ENCODE data around the gene BPIFA2. TPM values are rescaled to one million over a fixed set of nuclear protein-coding genes. Genes with fewer than 3 reads are reported as not detected.

The BPIFA2 gene
- total and polyA plus RNA-seq, 2 of the 4 experiments (the other 2 are of a cell fraction) = not detected

- no peak overlapping the region for H2AFZ ChIP-seq (replicated peaks; ENCODE audit: low read length, poor library complexity)
- dilution Hi-C loops (cut with HindIII; ENCODE audit: low sequenced_read_pairs, unreplicated experiment) = no loop called here
- H3K23ac ChIP-seq (ENCODE audit: low read depth, low read length) = no peak overlapping the region
- no CpG with 5 or more reads among the region's 6 CpGs for WGBS, 2 experiments (ENCODE audit: extremely low coverage in 2 of 2, insufficient read length in 1 of 2)
- no peak overlapping the region for H4K5ac ChIP-seq (ENCODE audit: low read depth, low read length)
- H3K4me1 ChIP-seq (ENCODE audit: control insufficient read depth, insufficient read depth, low read length) = no peaks in the 10 kb centered on the region
- no peaks in the 10 kb centered on the region for H3K36me3 ChIP-seq (ENCODE audit: control insufficient read depth, insufficient read depth, low read length)
- in situ Hi-C loops (cut with MboI; ENCODE audit: low sequenced_read_pairs) = no loop called here
- DNase-seq = no peak
- no peak overlapping the region for H2BK5ac ChIP-seq (ENCODE audit: low read depth, low read length, poor library complexity, severe bottlenecking)
- no peak overlapping the region for H3K27ac ChIP-seq (ENCODE audit: insufficient read depth, low read length)
- intact Hi-C loops (cut with micrococcal nuclease) = no loop called here
- ChIA-PET POLR2A (ENCODE audit: unreplicated experiment) (no interaction called here), CTCF (no interaction called here)
- H3K14ac ChIP-seq (replicated peaks; ENCODE audit: low read depth, low read length) = no peak overlapping the region
- H3K79me1 ChIP-seq (ENCODE audit: low read depth in 1 of 2, low read length in 2 of 2) = no peaks in the 10 kb centered on the region
- no peak overlapping the region for H4K8ac ChIP-seq (ENCODE audit: low read depth in 2 of 2, low read length in 2 of 2)
- H3K9ac ChIP-seq (ENCODE audit: low read depth, low read length) = no peak overlapping the region
- no peak overlapping the region for H2AK9ac ChIP-seq (replicated peaks; ENCODE audit: low read depth, low read length, poor library complexity)
- H4K20me1 ChIP-seq (ENCODE audit: insufficient read depth, low read length) = no peaks in the 10 kb centered on the region
- H3K4me3 ChIP-seq (ENCODE audit: insufficient read depth, low read depth, low read length) = no peak overlapping the region
- no peak for ATAC-seq (ENCODE audit: low read depth)
- no TSS peak for BruUV-seq (replicated peaks)
- no peaks in the 10 kb centered on the region for H3K27me3 ChIP-seq (ENCODE audit: control insufficient read depth, insufficient read depth, low read length)
- no peak overlapping the region for H3K18ac ChIP-seq (ENCODE audit: low read depth, low read length)
- H3K4me2 ChIP-seq (ENCODE audit: low read depth, low read length) = no peak overlapping the region
- no peaks in the 10 kb centered on the region for H3K9me3 ChIP-seq (ENCODE audit: control insufficient read depth, insufficient read depth, low read length)
- H3K56ac ChIP-seq (ENCODE audit: extremely low read depth, insufficient read depth, low read length) = no peak overlapping the region
- H2BK20ac ChIP-seq (ENCODE audit: low read depth, low read length) = no peak overlapping the region
- H2BK15ac ChIP-seq (ENCODE audit: low read depth, low read length) = no peak overlapping the region
- no peak overlapping the region for H4K91ac ChIP-seq (ENCODE audit: insufficient read depth, low read depth, low read length)
- H2AK5ac ChIP-seq (ENCODE audit: low read depth, low read length) = no peak overlapping the region
- no peak for TF ChIP-seq ELK1 (IDR thresholded peaks at IDR 0.05; ENCODE audit: borderline replicate concordance, low read depth, low read length)
- no peak for TF ChIP-seq MXI1 (IDR thresholded peaks at IDR 0.05; ENCODE audit: borderline replicate concordance, low read depth, low read length)
- TF ChIP-seq SMC3 (IDR thresholded peaks at IDR 0.05; ENCODE audit: low read depth, low read length) = no peak
- no peak for TF ChIP-seq CTCF (conservative IDR thresholded peaks at IDR 0.05; ENCODE audit: low read depth, low read length)
- no peak for TF ChIP-seq RCOR1 (IDR thresholded peaks at IDR 0.05; ENCODE audit: insufficient replicate concordance, low read length)
- no peak for TF ChIP-seq NFE2L2 (IDR thresholded peaks at IDR 0.05; ENCODE audit: low read depth, low read length)
- no peaks in the 10 kb centered on the region for H3K9me1 ChIP-seq (ENCODE audit: insufficient read depth, low read length)
- no peak overlapping the region for H2BK120ac ChIP-seq (ENCODE audit: low read depth, low read length)
- H3K4ac ChIP-seq (ENCODE audit: low read depth, low read length) = no peak overlapping the region
Measured at GRCh38 chr20:33164763-33165095, 3.2 kb upstream of the BPIFA2 start.

Data from IMR-90 (cell line).